Measurements from ENCODE around the gene TBC1D5. TPM values are rescaled to one million over a fixed set of nuclear protein-coding genes. Genes with fewer than 3 reads are reported as not detected.
"Not testable (repeated sequence)": the region's sequence is repeated elsewhere in the genome, so short reads cannot be mapped to it uniquely, and the experiment has no call there.

Gene TBC1D5
- polyA plus RNA-seq, 1 experiment, result 44.6 TPM

DNA sequence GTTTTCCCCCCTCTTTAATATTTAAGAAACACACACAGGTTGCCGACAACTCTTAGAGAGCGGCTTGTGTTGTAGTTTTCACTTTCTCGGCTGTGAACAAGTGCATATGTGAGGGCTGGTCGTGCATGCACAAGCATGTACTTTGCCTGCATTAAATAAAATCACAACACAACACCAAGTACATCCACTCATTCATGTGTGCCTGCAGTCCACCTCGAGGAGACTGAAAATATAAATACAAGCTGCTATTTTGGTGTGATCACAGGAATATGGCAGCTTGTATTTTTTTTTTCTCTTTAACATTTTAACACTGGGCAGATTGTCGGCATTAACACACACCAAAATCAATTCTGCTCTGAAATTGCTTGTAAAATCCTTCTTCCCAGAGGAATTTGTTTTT is 346.4 kb downstream of the TBC1D5 start:
- Histone ChIP-seq H3K27me3 (ENCODE audit: control insufficient read depth, insufficient read depth, low read length) (no peaks in the 10 kb centered on the region), H3K9me3 (ENCODE audit: control insufficient read depth, insufficient read depth, low read length) (no peaks in the 10 kb centered on the region), H3K27ac (ENCODE audit: low read depth, low read length) (no peak overlapping the region), H3K4me3 (ENCODE audit: low read depth, low read length) (no peak overlapping the region)
- ChIA-PET CTCF (no interaction called here), POLR2A (no interaction called here)
- TF ChIP-seq, protein P1, sequence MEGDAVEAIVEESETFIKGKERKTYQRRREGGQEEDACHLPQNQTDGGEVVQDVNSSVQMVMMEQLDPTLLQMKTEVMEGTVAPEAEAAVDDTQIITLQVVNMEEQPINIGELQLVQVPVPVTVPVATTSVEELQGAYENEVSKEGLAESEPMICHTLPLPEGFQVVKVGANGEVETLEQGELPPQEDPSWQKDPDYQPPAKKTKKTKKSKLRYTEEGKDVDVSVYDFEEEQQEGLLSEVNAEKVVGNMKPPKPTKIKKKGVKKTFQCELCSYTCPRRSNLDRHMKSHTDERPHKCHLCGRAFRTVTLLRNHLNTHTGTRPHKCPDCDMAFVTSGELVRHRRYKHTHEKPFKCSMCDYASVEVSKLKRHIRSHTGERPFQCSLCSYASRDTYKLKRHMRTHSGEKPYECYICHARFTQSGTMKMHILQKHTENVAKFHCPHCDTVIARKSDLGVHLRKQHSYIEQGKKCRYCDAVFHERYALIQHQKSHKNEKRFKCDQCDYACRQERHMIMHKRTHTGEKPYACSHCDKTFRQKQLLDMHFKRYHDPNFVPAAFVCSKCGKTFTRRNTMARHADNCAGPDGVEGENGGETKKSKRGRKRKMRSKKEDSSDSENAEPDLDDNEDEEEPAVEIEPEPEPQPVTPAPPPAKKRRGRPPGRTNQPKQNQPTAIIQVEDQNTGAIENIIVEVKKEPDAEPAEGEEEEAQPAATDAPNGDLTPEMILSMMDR (IDR thresholded peaks at IDR 0.05; ENCODE audit: low read depth, low read length), result no peak
- DNase-seq (ENCODE audit: low read depth, low spot score), result no peak

DNA sequence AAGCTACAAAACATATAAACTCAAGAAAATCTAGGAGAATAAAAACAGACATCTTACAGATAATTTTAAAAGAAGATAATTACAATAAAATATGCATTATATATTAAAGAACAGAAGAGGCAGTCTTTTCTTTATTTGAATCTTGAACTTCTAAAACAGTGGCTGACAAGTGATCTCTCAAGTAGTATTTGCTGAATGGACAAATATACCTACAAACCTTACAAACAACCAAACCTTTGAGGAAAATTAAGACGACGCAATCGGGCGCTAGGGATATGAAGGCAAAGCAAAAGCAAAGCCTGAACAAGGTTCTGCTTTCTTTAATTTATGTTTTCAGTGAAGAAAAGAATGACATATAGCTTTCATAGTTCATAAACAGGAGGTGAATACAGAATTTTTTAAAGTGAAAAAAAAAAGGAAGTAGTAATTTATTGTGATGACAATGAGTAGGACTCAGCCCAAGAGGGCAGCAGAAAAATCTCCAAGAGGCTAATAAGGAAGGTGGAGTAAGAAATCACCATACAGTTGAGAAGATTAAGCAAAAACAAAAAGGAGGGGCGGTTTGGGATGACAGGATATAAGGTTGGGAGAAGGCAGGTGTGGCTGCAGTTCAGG is 347.8 kb downstream of the TBC1D5 start:
- H3K27ac ChIP-seq (ENCODE audit: low read depth, low read length), result no peak overlapping the region
- no peaks in the 10 kb centered on the region for H3K27me3 ChIP-seq (ENCODE audit: control insufficient read depth, insufficient read depth, low read length)
- CTCF ChIA-PET, result interaction anchor here (0.9 to 1.2 kb wide), 3 partner anchors 11 to 19 kb away, joined by 3 to 4 read pairs (median 3); no protein-coding TSS in a partner anchor
- DNase-seq (ENCODE audit: low read depth, low spot score), result no peak
- TF ChIP-seq, protein P1 (IDR thresholded peaks at IDR 0.05; ENCODE audit: low read depth, low read length), result no peak
- POLR2A ChIA-PET, result no interaction called here
- H3K4me3 ChIP-seq (ENCODE audit: low read depth, low read length), result no peak overlapping the region
- H3K9me3 ChIP-seq (ENCODE audit: control insufficient read depth, insufficient read depth, low read length), result no peaks in the 10 kb centered on the region

DNA sequence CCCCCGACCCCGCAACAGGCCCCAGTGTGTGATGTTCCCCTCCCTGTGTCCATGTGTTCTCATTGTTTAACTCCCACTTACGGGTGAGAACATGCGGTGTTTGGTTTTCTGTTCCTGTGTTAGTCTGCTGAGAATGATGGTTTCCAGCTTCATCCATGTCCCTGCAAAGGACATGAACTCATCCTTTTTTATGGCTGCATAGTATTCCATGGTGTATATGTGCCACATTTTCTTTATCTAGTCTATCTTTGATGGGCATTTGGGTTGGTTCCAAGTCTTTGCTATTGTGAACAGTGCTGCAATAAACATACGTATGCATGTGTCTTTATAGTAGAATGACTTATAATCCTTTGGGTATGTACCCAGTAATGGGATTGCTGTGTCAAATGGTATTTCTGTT is 349.9 kb downstream of the TBC1D5 start:
- H3K9me3 ChIP-seq (ENCODE audit: control insufficient read depth, insufficient read depth, low read length); DNase-seq (ENCODE audit: low read depth, low spot score); H3K27me3 ChIP-seq (ENCODE audit: control insufficient read depth, insufficient read depth, low read length); POLR2A ChIA-PET; H3K27ac ChIP-seq (ENCODE audit: low read depth, low read length); H3K4me3 ChIP-seq (ENCODE audit: low read depth, low read length); CTCF ChIA-PET: not testable (repeated sequence)

DNA sequence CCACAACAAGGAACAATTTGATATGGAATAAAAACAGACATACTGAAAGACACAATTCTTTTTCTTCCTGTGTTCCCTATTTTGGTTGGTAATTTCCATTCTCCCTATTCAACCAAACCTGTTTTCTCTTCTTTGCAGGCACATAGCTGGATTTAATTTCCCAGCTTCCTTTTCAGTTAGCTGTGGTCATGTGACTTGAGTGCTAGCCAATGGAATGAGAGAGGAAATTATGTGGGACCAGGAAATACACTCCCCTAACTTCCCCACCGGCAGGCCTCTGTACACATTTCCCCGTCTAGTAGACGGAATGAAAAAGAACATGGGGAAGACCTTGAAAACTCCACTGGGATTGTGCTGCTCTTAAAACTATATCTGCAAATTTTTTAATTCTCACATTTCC is 351.6 kb downstream of the TBC1D5 start:
- ChIA-PET CTCF (interaction anchor here (1.8 kb wide), 1 partner anchor 23 kb away, joined by 5 read pairs; no protein-coding TSS in a partner anchor), POLR2A (no interaction called here)
- H3K4me3 ChIP-seq (ENCODE audit: low read depth, low read length), result no peak overlapping the region
- no peaks in the 10 kb centered on the region for H3K9me3 ChIP-seq (ENCODE audit: control insufficient read depth, insufficient read depth, low read length)
- no peak for DNase-seq (ENCODE audit: low read depth, low spot score)
- no peak overlapping the region for H3K27ac ChIP-seq (ENCODE audit: low read depth, low read length)
- H3K27me3 ChIP-seq (ENCODE audit: control insufficient read depth, insufficient read depth, low read length), result no peaks in the 10 kb centered on the region
- TF ChIP-seq, protein P1 (IDR thresholded peaks at IDR 0.05; ENCODE audit: low read depth, low read length), result no peak

DNA sequence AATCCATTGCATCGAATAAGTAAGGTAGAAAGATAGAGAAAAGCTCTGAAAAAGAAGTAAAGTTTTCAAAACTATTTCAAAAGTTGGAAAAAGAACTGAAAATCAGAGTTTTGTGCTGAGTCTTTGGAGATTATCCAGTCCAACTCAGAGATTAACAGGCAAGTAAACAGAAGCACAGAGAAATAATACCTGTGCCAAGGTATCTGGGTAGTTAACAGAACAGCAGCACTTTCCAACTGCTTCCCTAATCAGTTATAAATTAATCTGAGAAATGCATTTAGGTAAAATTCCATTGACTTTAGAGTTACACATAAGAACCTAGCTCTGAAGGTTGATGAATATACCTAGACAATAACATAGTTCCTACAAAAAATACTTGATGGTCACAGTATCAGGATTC is 355.3 kb downstream of the TBC1D5 start:
- Histone ChIP-seq H3K27me3 (ENCODE audit: control insufficient read depth, insufficient read depth, low read length) (no peaks in the 10 kb centered on the region), H3K9me3 (ENCODE audit: control insufficient read depth, insufficient read depth, low read length) (no peaks in the 10 kb centered on the region), H3K4me3 (ENCODE audit: low read depth, low read length) (no peak overlapping the region), H3K27ac (ENCODE audit: low read depth, low read length) (no peak overlapping the region)
- ChIA-PET CTCF (no interaction called here), POLR2A (no interaction called here)
- DNase-seq (ENCODE audit: low read depth, low spot score), result no peak
- TF ChIP-seq, protein P1 (IDR thresholded peaks at IDR 0.05; ENCODE audit: low read depth, low read length), result no peak

All from AG04450 (cell line).